BJ (cell line): Measurements from ENCODE around the gene ZBTB48. TPM values are rescaled to one million over a fixed set of nuclear protein-coding genes. Genes with fewer than 3 reads are reported as not detected.

ENCODE experiments used
- CTCF ChIA-PET: fragments of 350-600 bp; formaldehyde crosslinking; extraction: SDS; loops from one replicate; lab custom pipeline; 2021; ENCODE audit warnings: antibody characterized with exemption, inconsistent platforms; lab: Yijun Ruan, JAX
- POLR2A ChIA-PET: fragments of 300-600 bp; sonication (Branson Sonifier 250); formaldehyde crosslinking; extraction: SDS; loops from one replicate; lab custom pipeline; 2021; ENCODE audit warnings: antibody characterized with exemption; lab: Charles Lee
- DNase-seq: peaks from one replicate; pipeline ENCODE4 v3.0.0-alpha.2; 2011; ENCODE audit warnings: low read depth
- H3K27me3 ChIP-seq: 2 replicates; pipeline ENCODE4 v1.6.0; 2011; ENCODE audit warnings: low read length; ENCODE audit not compliant: control insufficient read depth, insufficient read depth
- H3K36me3 ChIP-seq: 2 replicates; pipeline ENCODE4 v1.5.1; 2011; ENCODE audit warnings: low read length; ENCODE audit not compliant: control insufficient read depth, insufficient read depth
- H3K4me3 ChIP-seq: 2 replicates; pipeline ENCODE4 v1.5.1; 2011; ENCODE audit warnings: low read depth, mild to moderate bottlenecking, control low read depth, low read length
- polyA plus RNA-seq: library from polyadenylated mRNA; depleted of rRNA; stranded (reverse); fragments of >200 nt; gene quantifications from 2 replicates; pipeline ENCODE4 v1.2.3, GENCODE V29; 2011
- TF ChIP-seq, protein P1 (sequence below): IDR thresholded peaks from 2 replicates; pipeline ENCODE4 v1.5.1; 2011; ENCODE audit warnings: low read depth, mild to moderate bottlenecking, control low read depth, inconsistent platforms, low read length, moderate library complexity; ENCODE audit not compliant: insufficient read depth

Gene ZBTB48
- polyA plus RNA-seq, 1 experiment: 14.0 TPM

DNA sequence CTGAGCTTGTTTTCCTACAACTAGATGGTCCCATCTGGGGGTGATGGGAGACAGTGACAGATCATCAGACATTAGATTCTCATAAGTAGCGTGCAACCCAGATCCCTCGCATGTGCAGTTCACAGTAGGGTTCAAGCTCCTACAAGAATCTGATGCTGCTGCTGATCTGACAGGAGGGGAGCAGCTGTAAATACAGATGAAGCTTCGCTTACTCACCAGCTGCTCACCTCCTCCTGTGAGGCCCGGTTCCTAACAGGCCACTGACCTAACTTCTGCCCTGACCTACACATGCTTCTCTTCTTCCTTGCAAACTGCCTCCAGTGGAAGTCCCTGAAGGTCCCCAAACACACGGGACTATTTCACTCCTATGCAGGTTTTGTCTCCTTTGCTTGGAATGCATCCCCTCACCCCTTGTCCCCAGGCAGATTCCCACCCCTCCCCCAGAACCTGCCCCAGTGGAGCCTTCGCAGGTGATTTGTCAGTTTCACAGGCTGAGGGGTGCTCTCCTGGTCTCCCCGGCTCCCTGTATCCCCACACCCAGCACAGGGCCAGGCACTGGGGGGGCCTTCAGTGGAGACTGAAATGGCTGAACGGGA, 5.7 kb upstream of the ZBTB48 start:
- CTCF ChIA-PET: interaction anchor here (4.0 kb wide), 1 partner anchor 20 kb away, joined by 12 read pairs; the partner anchor contains the start of genes NOL9 and TAS1R1
- H3K36me3 ChIP-seq: no peaks in the 10 kb centered on the region
- H3K27me3 ChIP-seq: peaks cover 4% of the 10 kb centered on the region
- POLR2A ChIA-PET: no interaction called here
- no peak overlapping the region for H3K4me3 ChIP-seq
- no peak for DNase-seq
- TF ChIP-seq, protein P1, sequence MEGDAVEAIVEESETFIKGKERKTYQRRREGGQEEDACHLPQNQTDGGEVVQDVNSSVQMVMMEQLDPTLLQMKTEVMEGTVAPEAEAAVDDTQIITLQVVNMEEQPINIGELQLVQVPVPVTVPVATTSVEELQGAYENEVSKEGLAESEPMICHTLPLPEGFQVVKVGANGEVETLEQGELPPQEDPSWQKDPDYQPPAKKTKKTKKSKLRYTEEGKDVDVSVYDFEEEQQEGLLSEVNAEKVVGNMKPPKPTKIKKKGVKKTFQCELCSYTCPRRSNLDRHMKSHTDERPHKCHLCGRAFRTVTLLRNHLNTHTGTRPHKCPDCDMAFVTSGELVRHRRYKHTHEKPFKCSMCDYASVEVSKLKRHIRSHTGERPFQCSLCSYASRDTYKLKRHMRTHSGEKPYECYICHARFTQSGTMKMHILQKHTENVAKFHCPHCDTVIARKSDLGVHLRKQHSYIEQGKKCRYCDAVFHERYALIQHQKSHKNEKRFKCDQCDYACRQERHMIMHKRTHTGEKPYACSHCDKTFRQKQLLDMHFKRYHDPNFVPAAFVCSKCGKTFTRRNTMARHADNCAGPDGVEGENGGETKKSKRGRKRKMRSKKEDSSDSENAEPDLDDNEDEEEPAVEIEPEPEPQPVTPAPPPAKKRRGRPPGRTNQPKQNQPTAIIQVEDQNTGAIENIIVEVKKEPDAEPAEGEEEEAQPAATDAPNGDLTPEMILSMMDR: no peak

DNA sequence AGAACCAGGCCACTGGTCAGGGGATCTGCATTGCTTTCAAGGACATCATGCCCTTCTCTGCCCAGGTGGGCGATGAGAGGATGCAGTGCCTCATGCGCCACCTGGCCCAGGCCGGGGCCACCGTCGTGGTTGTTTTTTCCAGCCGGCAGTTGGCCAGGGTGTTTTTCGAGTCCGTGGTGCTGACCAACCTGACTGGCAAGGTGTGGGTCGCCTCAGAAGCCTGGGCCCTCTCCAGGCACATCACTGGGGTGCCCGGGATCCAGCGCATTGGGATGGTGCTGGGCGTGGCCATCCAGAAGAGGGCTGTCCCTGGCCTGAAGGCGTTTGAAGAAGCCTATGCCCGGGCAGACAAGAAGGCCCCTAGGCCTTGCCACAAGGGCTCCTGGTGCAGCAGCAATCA, 5.0 kb upstream of the ZBTB48 start:
- no peak for DNase-seq
- ChIA-PET CTCF (interaction anchor here (4.0 kb wide), 1 partner anchor 20 kb away, joined by 12 read pairs; the partner anchor contains the start of genes NOL9 and TAS1R1), POLR2A (no interaction called here)

DNA sequence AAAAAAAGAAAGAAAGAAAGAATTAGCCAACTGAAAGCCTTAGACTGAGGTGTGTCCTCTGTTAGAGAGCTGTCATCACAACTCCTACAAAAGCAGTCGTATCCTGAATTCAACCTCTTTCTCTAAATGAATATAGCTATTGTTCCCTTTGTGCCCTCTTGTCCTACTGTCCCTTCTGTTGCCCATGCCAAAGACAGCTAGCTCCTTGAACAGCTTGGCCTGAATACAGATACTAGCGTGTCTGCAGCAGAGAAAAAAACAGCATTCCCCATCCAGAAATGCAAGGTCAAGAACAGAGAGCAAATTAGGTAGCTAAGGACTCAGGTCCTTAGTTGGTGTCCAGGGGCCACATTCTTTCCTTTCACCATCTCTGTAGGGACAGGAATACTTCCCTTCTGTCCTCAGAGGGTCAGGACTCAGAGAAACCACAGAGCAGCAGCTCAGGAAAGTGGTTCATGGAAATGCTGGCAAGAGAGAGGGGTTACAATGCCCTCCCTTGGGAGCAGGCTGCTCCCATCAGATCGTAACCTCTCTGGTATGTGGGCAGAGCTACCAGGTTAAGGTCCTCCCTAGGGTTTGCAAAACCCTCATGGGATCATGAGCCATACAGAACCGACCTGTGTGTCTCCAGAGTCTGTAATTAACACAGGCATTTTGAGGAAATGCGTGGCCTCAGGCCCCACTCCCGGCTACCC, 1.8 kb upstream of the ZBTB48 start:
- H3K4me3 ChIP-seq: no peak overlapping the region
- DNase-seq: no peak
- ChIA-PET CTCF (interaction anchor here (0.7 to 1.3 kb wide), 4 partner anchors 9 to 57 kb away, joined by 3 to 4 read pairs (median 4); partner anchors contain the start of gene TAS1R1), POLR2A (no interaction called here)
- no peaks in the 10 kb centered on the region for H3K27me3 ChIP-seq
- no peaks in the 10 kb centered on the region for H3K36me3 ChIP-seq
- TF ChIP-seq, protein P1: no peak

More for the DNA sequence above, 5.0 kb upstream of the ZBTB48 start:
- peaks cover 4% of the 10 kb centered on the region for H3K27me3 ChIP-seq
- no peaks in the 10 kb centered on the region for H3K36me3 ChIP-seq
- no peak overlapping the region for H3K4me3 ChIP-seq
- TF ChIP-seq, protein P1: no peak

DNA sequence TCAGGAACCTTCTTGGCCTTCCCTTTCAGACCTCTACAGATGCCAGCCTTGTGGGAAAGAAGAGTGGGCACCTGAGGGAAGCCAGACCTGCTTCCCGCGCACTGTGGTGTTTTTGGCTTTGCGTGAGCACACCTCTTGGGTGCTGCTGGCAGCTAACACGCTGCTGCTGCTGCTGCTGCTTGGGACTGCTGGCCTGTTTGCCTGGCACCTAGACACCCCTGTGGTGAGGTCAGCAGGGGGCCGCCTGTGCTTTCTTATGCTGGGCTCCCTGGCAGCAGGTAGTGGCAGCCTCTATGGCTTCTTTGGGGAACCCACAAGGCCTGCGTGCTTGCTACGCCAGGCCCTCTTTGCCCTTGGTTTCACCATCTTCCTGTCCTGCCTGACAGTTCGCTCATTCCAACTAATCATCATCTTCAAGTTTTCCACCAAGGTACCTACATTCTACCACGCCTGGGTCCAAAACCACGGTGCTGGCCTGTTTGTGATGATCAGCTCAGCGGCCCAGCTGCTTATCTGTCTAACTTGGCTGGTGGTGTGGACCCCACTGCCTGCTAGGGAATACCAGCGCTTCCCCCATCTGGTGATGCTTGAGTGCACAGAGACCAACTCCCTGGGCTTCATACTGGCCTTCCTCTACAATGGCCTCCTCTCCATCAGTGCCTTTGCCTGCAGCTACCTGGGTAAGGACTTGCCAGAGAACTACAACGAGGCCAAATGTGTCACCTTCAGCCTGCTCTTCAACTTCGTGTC, 995 bp upstream of the ZBTB48 start:
- CTCF ChIA-PET: interaction anchor here (1.1 to 1.3 kb wide), 2 partner anchors 24 to 56 kb away, joined by 4 read pairs; partner anchors contain the start of gene TAS1R1
- POLR2A ChIA-PET: no interaction called here
- no peak for DNase-seq
- Histone ChIP-seq H3K4me3 (no peak overlapping the region), H3K36me3 (no peaks in the 10 kb centered on the region), H3K27me3 (no peaks in the 10 kb centered on the region)
- TF ChIP-seq, protein P1: no peak
